Measurements from ENCODE around the gene EHD1.

The EHD1 gene

DNA sequence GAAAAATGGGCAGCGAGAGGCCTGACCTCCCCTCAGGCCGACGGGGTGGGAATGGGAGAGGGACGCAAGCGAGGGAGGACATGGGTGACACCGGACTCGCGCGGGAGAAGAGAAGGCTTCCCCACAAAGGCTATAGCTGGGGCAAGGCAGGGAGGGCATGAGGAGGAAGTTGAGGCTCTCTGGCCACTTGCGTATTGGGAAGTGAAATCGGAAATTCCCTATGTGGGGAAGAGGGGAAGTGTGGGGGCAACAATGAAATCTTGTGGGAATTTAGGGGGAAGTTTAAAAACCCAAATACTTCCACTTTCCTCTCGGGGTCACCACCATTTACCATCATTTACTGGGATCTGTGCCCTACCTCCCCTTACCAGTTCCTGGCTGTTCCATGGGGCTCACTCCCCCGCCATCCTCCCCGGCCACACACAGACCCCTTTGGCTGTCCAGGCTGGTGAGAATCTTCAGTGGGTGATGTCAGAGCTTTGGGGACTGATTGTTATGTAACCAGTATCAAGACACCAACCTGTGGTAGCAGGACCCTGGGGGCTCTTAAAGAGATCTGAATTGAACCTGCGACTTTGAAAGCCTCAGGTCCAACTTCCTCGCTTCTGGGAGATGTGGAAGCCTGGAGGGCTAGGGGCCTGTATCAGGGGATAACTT is 951 bp upstream of the EHD1 start:
- peak overlapping the region; percentile 82 for H3K9ac ChIP-seq (ENCODE audit: low read depth, low read length)
- H3K4me3 ChIP-seq (ENCODE audit: low read depth, low read length), result peak overlapping the region; percentile 88
- no peaks in the 10 kb centered on the region for H3K9me3 ChIP-seq (ENCODE audit: control insufficient read depth, insufficient read depth, low read length)
- no peaks in the 10 kb centered on the region for H3K27me3 ChIP-seq (ENCODE audit: control insufficient read depth, insufficient read depth, low read length)
- peaks cover 9% of the 10 kb centered on the region for H3K4me1 ChIP-seq (ENCODE audit: control insufficient read depth, insufficient read depth, low read length)
- H3K27ac ChIP-seq (ENCODE audit: low read depth, low read length), result peak overlapping the region; percentile 79
- H3K36me3 ChIP-seq (ENCODE audit: control insufficient read depth, insufficient read depth, low read length), result no peaks in the 10 kb centered on the region; the same call in 1 of the 2 replicates

DNA sequence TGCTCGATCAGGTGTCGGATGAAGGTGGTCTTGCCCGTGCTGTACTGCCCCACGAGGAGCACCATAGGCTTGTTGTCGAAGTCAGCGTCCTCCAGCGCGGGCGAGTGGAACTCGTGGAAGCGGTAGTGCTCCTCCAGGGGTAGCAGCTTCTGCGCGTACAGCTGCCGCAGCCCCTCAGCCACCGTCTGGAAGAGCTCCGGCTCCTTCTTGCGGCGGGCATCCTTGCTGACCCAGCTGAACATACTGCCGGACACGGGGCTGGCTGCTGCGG is 263 bp downstream of the EHD1 start:
- Histone ChIP-seq H3K9me3 (ENCODE audit: control insufficient read depth, insufficient read depth, low read length) (no peaks in the 10 kb centered on the region), H3K4me3 (ENCODE audit: low read depth, low read length) (peak overlapping the region; percentile 88), H3K36me3 (ENCODE audit: control insufficient read depth, insufficient read depth, low read length) (peaks cover 4% of the 10 kb centered on the region; the same call in 1 of the 2 replicates), H3K27me3 (ENCODE audit: control insufficient read depth, insufficient read depth, low read length) (no peaks in the 10 kb centered on the region), H3K27ac (ENCODE audit: low read depth, low read length) (no peak overlapping the region), H3K9ac (ENCODE audit: low read depth, low read length) (peak overlapping the region; percentile 61), H3K4me1 (ENCODE audit: control insufficient read depth, insufficient read depth, low read length) (peaks cover 9% of the 10 kb centered on the region)

DNA sequence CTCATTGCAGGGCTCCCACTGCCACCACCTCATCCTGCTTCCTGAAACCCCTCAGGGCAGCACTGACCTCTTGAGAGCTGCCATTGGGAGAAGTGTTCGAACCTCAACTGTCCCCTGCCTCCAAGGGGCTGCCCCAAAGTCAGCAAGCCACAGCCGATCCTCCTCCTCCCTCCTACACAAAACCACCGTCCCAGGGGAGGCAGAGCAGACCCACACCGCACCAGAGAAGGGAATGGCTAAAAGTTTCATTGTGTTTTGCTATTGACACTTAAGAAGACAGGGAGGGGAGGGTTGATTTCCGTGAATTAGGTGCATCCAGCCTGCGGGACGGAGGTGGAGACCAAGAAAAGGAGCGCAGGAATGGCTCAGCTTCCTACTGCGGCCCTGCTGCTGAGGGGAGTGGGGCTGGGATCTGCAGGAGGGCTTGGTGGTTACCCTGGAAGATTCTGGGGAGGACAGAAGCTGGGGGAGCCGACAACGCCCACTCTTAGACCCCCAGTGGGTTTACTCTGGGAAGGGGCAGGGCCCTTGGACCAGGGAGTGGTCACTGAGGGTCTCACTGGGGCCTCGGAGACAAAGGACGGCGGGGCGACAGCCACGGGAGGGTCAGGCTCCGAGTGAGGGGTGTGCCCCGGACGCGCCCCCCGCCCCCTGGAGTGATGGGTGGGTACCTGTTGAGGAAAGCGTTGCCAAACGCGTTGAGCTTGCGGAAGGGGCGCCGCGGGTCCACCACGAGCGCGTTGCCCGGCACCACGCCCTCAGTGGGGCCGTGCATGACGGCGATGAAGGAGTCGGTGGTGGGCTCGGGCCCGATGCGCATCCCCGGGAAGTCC is 815 bp downstream of the EHD1 start:
- Histone ChIP-seq H3K9ac (ENCODE audit: low read depth, low read length) (peak overlapping the region; percentile 61), H3K9me3 (ENCODE audit: control insufficient read depth, insufficient read depth, low read length) (no peaks in the 10 kb centered on the region), H3K27ac (ENCODE audit: low read depth, low read length) (no peak overlapping the region), H3K4me3 (ENCODE audit: low read depth, low read length) (peak overlapping the region; percentile 88), H3K4me1 (ENCODE audit: control insufficient read depth, insufficient read depth, low read length) (peaks cover 9% of the 10 kb centered on the region), H3K27me3 (ENCODE audit: control insufficient read depth, insufficient read depth, low read length) (no peaks in the 10 kb centered on the region), H3K36me3 (ENCODE audit: control insufficient read depth, insufficient read depth, low read length) (peaks cover 7% of the 10 kb centered on the region; the same call in 1 of the 2 replicates)

DNA sequence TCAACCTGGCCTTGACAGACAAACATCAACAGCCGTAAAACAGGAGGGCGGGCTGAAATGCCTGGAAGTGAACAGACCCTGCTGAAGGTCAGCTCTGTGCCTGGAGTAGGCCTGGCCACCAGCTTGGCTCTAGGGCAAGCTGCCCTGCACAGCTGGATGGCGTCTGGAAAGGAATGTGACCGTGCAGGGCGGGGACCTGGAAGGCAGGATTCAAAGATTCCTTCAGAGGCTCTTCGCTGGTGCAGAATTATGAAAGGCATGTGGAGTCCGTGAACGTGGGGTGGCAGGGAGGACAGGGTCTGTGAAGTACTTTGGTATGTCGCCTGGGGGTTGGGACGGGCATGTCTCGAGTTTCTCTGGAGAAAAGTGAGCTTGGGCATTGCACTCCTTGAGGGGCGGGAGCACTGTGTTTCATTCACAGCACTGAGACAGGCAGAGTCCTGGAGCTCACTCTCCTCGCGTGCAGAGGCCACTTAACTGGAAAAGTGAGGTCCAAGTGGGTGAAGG is 1.5 kb downstream of the EHD1 start:
- no peaks in the 10 kb centered on the region for H3K27me3 ChIP-seq (ENCODE audit: control insufficient read depth, insufficient read depth, low read length)
- H3K4me1 ChIP-seq (ENCODE audit: control insufficient read depth, insufficient read depth, low read length), result peaks cover 9% of the 10 kb centered on the region
- H3K27ac ChIP-seq (ENCODE audit: low read depth, low read length), result no peak overlapping the region
- H3K36me3 ChIP-seq (ENCODE audit: control insufficient read depth, insufficient read depth, low read length), result peaks cover 7% of the 10 kb centered on the region; the same call in 1 of the 2 replicates
- H3K9me3 ChIP-seq (ENCODE audit: control insufficient read depth, insufficient read depth, low read length), result no peaks in the 10 kb centered on the region
- peak overlapping the region; percentile 88 for H3K4me3 ChIP-seq (ENCODE audit: low read depth, low read length)
- H3K9ac ChIP-seq (ENCODE audit: low read depth, low read length), result no peak overlapping the region

DNA sequence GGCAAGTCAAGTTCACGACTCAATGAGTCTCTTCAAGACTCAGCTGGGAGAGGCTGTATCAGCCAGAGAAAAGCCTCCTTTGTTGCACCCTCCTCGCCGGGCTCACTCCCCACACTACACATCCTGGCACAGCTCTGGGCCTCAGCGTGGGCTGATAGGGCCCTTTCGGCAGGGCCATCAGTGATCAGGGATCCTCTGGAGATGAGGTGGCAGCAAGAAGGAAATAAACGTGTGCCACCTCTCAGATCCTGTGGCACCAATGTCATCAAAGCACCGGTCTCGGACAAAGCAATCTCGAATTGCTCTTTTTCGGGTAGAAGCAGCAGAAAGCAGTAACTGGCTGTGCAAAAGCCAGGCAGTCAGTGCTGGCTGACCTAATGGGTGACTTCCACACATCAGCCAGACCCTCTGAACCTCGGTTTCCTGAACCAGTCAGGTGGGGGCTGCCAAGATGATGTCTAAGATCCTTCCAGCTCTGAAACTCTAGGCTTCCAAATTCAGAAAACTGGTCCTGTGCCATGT is 2.1 kb downstream of the EHD1 start:
- H3K4me3 ChIP-seq (ENCODE audit: low read depth, low read length), result no peak overlapping the region
- no peaks in the 10 kb centered on the region for H3K9me3 ChIP-seq (ENCODE audit: control insufficient read depth, insufficient read depth, low read length)
- no peaks in the 10 kb centered on the region for H3K27me3 ChIP-seq (ENCODE audit: control insufficient read depth, insufficient read depth, low read length)
- H3K9ac ChIP-seq (ENCODE audit: low read depth, low read length), result no peak overlapping the region
- peaks cover 9% of the 10 kb centered on the region for H3K4me1 ChIP-seq (ENCODE audit: control insufficient read depth, insufficient read depth, low read length)
- peaks cover 7% of the 10 kb centered on the region; the same call in 1 of the 2 replicates for H3K36me3 ChIP-seq (ENCODE audit: control insufficient read depth, insufficient read depth, low read length)
- H3K27ac ChIP-seq (ENCODE audit: low read depth, low read length), result no peak overlapping the region

DNA sequence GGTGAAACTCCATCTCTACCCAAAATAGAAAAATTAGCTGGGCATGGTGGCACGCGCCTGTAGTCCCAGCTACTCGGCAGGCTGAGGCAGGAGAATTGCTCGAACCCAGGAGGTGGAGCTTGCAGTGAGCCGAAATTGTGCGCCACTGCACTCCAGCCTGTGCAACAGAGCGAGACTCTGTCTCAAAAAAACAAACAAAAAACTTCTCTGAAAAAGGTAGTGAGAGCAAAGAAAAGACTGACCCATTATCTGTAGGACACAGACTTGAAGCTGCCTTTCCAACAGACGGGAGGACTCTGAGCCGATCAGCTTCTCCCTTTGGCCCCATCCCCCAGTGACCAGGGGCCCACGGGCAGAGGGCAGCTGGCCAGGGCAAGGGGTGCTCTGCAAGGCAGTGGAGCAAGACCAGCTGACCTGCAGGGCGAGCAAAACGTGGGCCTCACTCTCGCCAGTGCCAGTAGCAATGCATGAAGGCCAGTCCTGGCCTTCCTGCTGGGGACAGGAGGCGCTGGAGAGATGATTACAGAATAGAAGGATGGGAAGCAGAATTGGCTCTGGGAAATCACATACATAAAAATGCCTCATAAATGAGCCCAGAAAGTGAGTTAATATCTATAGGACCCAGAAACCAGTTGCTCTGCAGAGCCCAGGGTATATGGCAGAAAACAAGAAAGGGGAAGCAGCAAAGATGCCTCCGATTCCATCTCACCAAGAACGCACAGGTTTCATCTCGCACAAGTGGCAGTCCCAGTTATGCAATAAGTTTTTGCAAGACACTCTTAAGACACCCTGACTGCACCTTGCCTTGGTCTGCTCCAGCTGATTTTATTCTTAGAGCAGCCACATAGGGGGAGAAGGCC is 2.8 kb downstream of the EHD1 start:
- Histone ChIP-seq H3K4me1 (ENCODE audit: control insufficient read depth, insufficient read depth, low read length) (peaks cover 9% of the 10 kb centered on the region), H3K9ac (ENCODE audit: low read depth, low read length) (no peak overlapping the region), H3K36me3 (ENCODE audit: control insufficient read depth, insufficient read depth, low read length) (peaks cover 7% of the 10 kb centered on the region; the same call in 1 of the 2 replicates)

DNA sequence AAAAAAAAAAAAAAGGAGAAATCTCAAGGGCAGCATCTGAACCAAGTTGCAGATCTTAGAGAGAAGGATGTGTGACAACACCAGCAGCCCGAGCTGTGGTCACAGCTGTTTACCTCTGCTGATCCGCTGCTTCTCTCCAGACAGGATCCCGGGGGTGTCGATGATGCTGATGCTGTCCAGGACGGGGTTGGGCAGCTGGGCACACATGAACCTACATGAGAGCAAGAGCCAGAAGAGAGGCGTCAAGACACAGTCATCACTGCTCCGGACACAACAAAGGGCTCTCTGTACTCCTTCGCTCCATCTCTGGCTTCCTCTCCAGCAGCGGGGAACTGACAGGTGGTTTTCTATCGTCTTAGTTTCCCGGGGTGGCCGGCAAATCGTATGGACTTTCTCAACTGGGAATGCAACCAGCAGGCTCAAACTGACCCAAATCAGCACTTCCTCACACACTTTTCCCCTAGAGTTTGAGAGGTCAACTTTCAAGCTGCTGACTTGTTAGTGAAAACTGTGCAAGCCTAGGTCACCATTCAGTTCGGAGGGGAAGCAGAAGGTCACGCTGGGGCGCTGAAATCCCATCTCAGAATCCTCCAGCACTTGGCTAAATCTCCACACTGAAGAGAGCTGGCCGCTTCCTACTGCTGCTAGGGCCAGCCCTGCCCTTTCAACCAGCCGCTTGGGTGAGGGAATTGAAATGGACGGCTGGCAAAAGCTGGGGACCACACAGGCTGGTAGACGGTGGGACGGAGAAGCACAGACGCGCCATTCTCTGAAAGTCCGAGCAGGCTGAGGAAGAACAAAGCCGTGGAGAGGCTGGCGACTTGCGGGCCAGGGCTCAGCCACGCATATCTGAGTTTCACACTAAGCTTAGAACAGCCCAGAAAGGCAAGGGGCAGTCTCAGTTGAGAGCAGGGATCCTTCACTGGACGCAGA is 3.8 kb downstream of the EHD1 start:
- Histone ChIP-seq H3K4me3 (ENCODE audit: low read depth, low read length) (no peak overlapping the region), H3K9me3 (ENCODE audit: control insufficient read depth, insufficient read depth, low read length) (no peaks in the 10 kb centered on the region), H3K36me3 (ENCODE audit: control insufficient read depth, insufficient read depth, low read length) (peaks cover 7% of the 10 kb centered on the region; the same call in 1 of the 2 replicates), H3K4me1 (ENCODE audit: control insufficient read depth, insufficient read depth, low read length) (peaks cover 9% of the 10 kb centered on the region), H3K27ac (ENCODE audit: low read depth, low read length) (no peak overlapping the region), H3K27me3 (ENCODE audit: control insufficient read depth, insufficient read depth, low read length) (no peaks in the 10 kb centered on the region), H3K9ac (ENCODE audit: low read depth, low read length) (no peak overlapping the region)

More for the DNA sequence above, 2.8 kb downstream of the EHD1 start:
- no peaks in the 10 kb centered on the region for H3K27me3 ChIP-seq (ENCODE audit: control insufficient read depth, insufficient read depth, low read length)
- no peak overlapping the region for H3K27ac ChIP-seq (ENCODE audit: low read depth, low read length)
- no peaks in the 10 kb centered on the region for H3K9me3 ChIP-seq (ENCODE audit: control insufficient read depth, insufficient read depth, low read length)
- H3K4me3 ChIP-seq (ENCODE audit: low read depth, low read length), result no peak overlapping the region

DNA sequence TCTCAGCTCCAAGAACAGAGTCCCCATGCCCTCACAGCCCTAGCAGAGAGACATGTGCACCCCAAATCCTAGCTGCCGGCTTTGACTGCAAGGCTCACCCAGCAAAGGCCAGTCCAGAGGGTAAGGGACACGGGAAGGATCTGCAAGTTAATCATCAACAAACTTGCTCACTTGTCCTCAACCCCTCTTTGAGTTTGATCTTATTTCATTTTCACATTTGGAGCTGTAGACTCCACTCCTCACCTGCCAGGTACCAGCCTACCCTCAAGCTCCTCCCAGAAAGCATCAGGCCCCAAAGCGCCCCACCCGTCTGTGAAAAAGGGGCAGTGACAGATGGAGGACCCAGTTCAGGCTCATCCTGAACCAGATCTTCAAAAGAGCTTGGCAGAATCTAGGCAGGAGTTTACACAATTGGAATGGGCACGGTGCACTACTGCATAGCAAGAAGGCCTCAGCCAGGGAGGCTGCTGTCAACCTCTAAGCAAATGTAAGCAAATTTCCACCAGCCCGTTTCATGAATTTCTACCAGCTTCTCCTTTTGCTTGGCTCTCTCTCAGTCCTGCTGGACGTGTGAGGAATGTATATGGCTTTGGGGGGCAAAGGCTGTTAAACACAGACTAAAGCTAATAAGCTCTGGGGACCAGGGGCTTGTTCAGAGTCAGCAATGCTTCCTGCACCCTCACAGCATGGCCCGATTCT is 5.5 kb downstream of the EHD1 start:
- H3K9me3 ChIP-seq (ENCODE audit: control insufficient read depth, insufficient read depth, low read length), result no peaks in the 10 kb centered on the region
- no peak overlapping the region for H3K9ac ChIP-seq (ENCODE audit: low read depth, low read length)
- H3K4me3 ChIP-seq (ENCODE audit: low read depth, low read length), result no peak overlapping the region
- peaks cover 7% of the 10 kb centered on the region; the same call in 1 of the 2 replicates for H3K4me1 ChIP-seq (ENCODE audit: control insufficient read depth, insufficient read depth, low read length)
- peaks cover 7% of the 10 kb centered on the region; the same call in 1 of the 2 replicates for H3K36me3 ChIP-seq (ENCODE audit: control insufficient read depth, insufficient read depth, low read length)
- no peaks in the 10 kb centered on the region for H3K27me3 ChIP-seq (ENCODE audit: control insufficient read depth, insufficient read depth, low read length)
- no peak overlapping the region for H3K27ac ChIP-seq (ENCODE audit: low read depth, low read length)

DNA sequence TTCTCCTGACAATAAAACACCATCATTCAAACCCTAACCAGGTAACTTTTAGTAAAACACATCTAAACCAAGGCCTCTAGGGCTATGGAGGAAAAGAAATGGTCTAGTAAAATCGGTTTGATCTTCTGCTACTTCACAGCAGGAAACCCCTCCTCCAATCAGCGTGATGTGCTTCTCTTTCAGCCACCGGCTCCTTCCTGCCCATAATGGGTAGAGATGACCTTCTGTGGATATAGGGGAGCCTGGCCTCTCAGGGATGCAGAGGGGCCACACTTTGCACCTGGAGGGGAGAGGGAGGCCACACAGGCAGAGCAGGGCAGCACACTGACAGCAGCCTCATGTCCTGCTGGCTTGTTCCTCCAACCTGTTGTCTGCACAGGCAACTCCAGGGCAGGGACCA is 6.9 kb downstream of the EHD1 start:
- no peaks in the 10 kb centered on the region; the same call in 1 of the 2 replicates for H3K4me1 ChIP-seq (ENCODE audit: control insufficient read depth, insufficient read depth, low read length)
- H3K36me3 ChIP-seq (ENCODE audit: control insufficient read depth, insufficient read depth, low read length), result peaks cover 7% of the 10 kb centered on the region; the same call in 1 of the 2 replicates
- no peaks in the 10 kb centered on the region for H3K27me3 ChIP-seq (ENCODE audit: control insufficient read depth, insufficient read depth, low read length)
- no peaks in the 10 kb centered on the region for H3K9me3 ChIP-seq (ENCODE audit: control insufficient read depth, insufficient read depth, low read length)
- no peak overlapping the region for H3K27ac ChIP-seq (ENCODE audit: low read depth, low read length)
- H3K4me3 ChIP-seq (ENCODE audit: low read depth, low read length), result no peak overlapping the region
- H3K9ac ChIP-seq (ENCODE audit: low read depth, low read length), result no peak overlapping the region
